Measurements from ENCODE around the gene RAD9A. TPM values are rescaled to one million over a fixed set of nuclear protein-coding genes. Genes with fewer than 3 reads are reported as not detected.

RAD9A gene
- total RNA-seq, 2 experiments from 2014 or later: 29.7 to 30.6 TPM

GRCh38 chr11:67439321-67440228 is 47.8 kb downstream of the RAD9A start:
- DNase-seq (peak; percentile 64), ATAC-seq (no peak)
- Mint-ChIP-seq H3K27me3 (no peaks in the 10 kb centered on the region), H3K9me3 (no peaks in the 10 kb centered on the region), H3K36me3 (ENCODE audit: low read depth) (peaks cover 50% of the 10 kb centered on the region), H3K4me1 (ENCODE audit: low read depth) (peaks cover 49% of the 10 kb centered on the region), H3K4me3 (peak overlapping the region; percentile 87), H3K27ac (peak overlapping the region; percentile 86)
- intact Hi-C loops (cut with micrococcal nuclease): loop anchor here (5.0 kb wide), 2 partner anchors 43 to 68 kb away; partner anchors contain the start of genes AIP, CDK2AP2 and PITPNM1
- POLR2A ChIA-PET: interaction anchor here (0.8 to 10.8 kb wide), 13 partner anchors 8 to 48 kb away, joined by 3 to 178 read pairs (median 8); partner anchors contain the start of genes AIP, CABP4, PPP1CA and RPS6KB2
- TF ChIP-seq, protein P1, sequence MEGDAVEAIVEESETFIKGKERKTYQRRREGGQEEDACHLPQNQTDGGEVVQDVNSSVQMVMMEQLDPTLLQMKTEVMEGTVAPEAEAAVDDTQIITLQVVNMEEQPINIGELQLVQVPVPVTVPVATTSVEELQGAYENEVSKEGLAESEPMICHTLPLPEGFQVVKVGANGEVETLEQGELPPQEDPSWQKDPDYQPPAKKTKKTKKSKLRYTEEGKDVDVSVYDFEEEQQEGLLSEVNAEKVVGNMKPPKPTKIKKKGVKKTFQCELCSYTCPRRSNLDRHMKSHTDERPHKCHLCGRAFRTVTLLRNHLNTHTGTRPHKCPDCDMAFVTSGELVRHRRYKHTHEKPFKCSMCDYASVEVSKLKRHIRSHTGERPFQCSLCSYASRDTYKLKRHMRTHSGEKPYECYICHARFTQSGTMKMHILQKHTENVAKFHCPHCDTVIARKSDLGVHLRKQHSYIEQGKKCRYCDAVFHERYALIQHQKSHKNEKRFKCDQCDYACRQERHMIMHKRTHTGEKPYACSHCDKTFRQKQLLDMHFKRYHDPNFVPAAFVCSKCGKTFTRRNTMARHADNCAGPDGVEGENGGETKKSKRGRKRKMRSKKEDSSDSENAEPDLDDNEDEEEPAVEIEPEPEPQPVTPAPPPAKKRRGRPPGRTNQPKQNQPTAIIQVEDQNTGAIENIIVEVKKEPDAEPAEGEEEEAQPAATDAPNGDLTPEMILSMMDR (IDR thresholded peaks at IDR 0.05): peak; percentile 20
- CTCF ChIA-PET: interaction anchor here (0.7 to 1.9 kb wide), 9 partner anchors 10 to 69 kb away, joined by 3 to 8 read pairs (median 4); partner anchors contain the start of gene RAD9A

DNA sequence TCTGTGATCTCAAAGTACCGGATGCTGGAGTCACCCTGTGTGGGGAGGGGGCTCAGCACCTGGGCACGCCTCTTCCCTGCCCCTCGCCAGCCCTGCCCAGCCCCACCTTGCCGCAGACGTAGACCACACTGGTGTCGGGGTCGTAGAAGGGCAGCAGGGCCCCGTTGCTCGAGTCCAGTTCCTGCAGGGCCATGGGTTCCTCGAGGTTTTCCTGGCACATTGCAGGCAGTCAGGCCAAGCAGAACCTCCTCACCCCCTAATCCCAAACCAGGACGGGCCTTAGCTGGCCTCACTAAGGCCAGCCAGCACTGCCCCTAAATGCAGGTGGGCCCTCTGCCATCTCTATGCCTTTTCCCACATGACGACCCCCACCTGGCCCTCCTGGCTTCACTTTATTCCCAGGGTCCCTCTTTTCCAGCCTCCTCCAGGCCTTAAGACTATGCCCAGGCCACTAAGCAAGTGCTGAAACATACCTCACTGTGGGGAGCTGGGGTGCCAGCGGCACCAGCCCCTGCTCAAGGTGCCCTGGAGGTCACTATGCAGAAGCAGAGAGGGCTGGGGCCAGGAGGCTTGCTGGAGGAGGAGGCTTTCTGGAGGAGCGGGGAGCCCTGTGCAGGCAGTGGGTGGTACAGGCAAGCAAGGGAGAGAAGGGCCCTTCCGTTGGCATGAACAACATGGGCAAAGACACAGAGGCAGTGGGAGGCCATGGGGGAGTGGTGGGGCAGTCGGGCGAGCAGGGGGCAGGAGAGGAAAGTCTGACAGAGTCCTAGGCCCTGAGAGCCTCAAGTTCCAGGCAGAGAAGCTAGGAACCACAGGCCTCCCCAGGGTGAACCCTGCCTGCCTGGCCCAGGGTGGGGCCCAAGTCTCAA is 48.7 kb downstream of the RAD9A start:
- CTCF ChIA-PET: interaction anchor here (0.9 to 1.8 kb wide), 2 partner anchors 28 to 94 kb away, joined by 4 to 5 read pairs; no protein-coding TSS in a partner anchor
- DNase-seq (no peak), ATAC-seq (no peak)
- intact Hi-C loops (cut with micrococcal nuclease): no loop called here
- Mint-ChIP-seq H3K27me3 (no peaks in the 10 kb centered on the region), H3K27ac (peak overlapping the region; percentile 86), H3K4me3 (peak overlapping the region; percentile 87), H3K36me3 (ENCODE audit: low read depth) (peaks cover 43% of the 10 kb centered on the region), H3K4me1 (ENCODE audit: low read depth) (peaks cover 52% of the 10 kb centered on the region), H3K9me3 (no peaks in the 10 kb centered on the region)
- TF ChIP-seq, protein P1 (IDR thresholded peaks at IDR 0.05): no peak
- POLR2A ChIA-PET: interaction anchor here (0.9 to 10.8 kb wide), 9 partner anchors 10 to 49 kb away, joined by 3 to 178 read pairs (median 5); partner anchors contain the start of genes AIP, PPP1CA, RAD9A and TBC1D10C

- Mint-ChIP-seq H3K4me1 (ENCODE audit: low read depth) (peaks cover 56% of the 10 kb centered on the region), H3K27ac (peak overlapping the region; percentile 70), H3K9me3 (no peaks in the 10 kb centered on the region), H3K4me3 (peak overlapping the region; percentile 22), H3K27me3 (no peaks in the 10 kb centered on the region), H3K36me3 (ENCODE audit: low read depth) (peaks cover 37% of the 10 kb centered on the region)
- TF ChIP-seq, protein P1 (IDR thresholded peaks at IDR 0.05): no peak
- ChIA-PET CTCF (interaction anchor here (0.9 kb wide), 1 partner anchor 95 kb away, joined by 4 read pairs; no protein-coding TSS in a partner anchor), POLR2A (interaction anchor here (0.8 to 10.8 kb wide), 10 partner anchors 9 to 50 kb away, joined by 3 to 178 read pairs (median 5); partner anchors contain the start of genes PPP1CA, RAD9A, TBC1D10C and TMEM134)
- DNase-seq: no peak
- ATAC-seq: no peak
- intact Hi-C loops (cut with micrococcal nuclease): no loop called here
Observed at GRCh38 chr11:67441098-67441563, 49.3 kb downstream of the RAD9A start.

DNA sequence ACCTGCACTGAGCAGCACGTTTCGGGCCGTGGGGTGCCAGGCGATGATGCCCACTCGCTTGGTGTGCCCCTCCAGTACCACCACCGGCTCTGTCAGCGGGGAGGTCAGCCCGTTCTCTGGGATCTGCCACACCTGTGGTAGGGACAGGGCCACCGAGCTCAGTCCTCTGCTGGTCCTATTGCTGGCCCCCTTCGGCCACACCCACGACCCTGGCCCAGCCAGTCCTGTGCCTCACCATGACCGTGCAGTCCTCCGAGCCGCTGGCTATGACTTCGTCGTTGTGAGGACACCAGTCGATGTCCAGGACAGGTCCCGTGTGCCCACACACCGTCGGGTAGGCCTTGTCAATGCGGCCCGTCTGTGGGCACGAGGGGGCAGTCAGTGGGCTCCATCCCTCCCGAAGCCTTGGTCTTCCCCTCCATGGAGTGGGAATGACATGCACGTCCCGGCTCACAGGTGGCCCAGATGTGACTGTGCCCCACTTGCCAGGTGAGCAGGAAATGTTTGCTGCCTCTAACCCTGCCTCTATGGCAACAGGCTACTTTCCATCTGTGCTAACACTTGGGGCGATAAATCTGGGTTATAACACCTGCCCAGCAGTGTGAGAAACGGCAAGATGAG is 50.1 kb downstream of the RAD9A start:
- DNase-seq (no peak), ATAC-seq (no peak)
- Mint-ChIP-seq H3K36me3 (ENCODE audit: low read depth) (peaks cover 30% of the 10 kb centered on the region), H3K27me3 (no peaks in the 10 kb centered on the region), H3K27ac (peak overlapping the region; percentile 26), H3K4me1 (ENCODE audit: low read depth) (peaks cover 59% of the 10 kb centered on the region), H3K9me3 (no peaks in the 10 kb centered on the region), H3K4me3 (peak overlapping the region; percentile 20)
- intact Hi-C loops (cut with micrococcal nuclease): no loop called here
- CTCF ChIA-PET: interaction anchor here (0.9 kb wide), 1 partner anchor 96 kb away, joined by 4 read pairs; no protein-coding TSS in a partner anchor
- TF ChIP-seq, protein P1 (IDR thresholded peaks at IDR 0.05): no peak
- POLR2A ChIA-PET: interaction anchor here (0.8 to 10.8 kb wide), 8 partner anchors 21 to 50 kb away, joined by 3 to 178 read pairs (median 4); partner anchors contain the start of genes PPP1CA, RAD9A and TBC1D10C
